Body of pancreas (tissue), 4 donors: ENCODE measurements around the gene RNU2-1. TPM values are rescaled to one million over a fixed set of nuclear protein-coding genes. Genes with fewer than 3 reads are reported as not detected.
"Not testable (repeated sequence)": the region's sequence is repeated elsewhere in the genome, so short reads cannot be mapped to it uniquely, and the experiment has no call there.

Source experiments
- ATAC-seq: fragments of 150-250 bp; one replicate; pipeline ENCODE4 v1.9.1; 2016
- DNase-seq, 4 donors: peaks; one replicate each; pipeline ENCODE4 v3.0.0-alpha.2; 2019
- H3K27ac ChIP-seq, 4 donors: fragments of 200-600 bp; sonication (generic); 1 replicate in 3 of 4; 2 replicates in 1 of 4; pipeline versions ENCODE4 v1.5.1 to v1.6.1; 2016 to 2019; ENCODE audit warnings: mild to moderate bottlenecking in 1 of 4, mixed read lengths in 1 of 4, moderate library complexity in 1 of 4
- H3K27me3 ChIP-seq, 2 donors: fragments of 200-600 bp; sonication (generic); one replicate each; pipeline ENCODE4 v1.6.0; 2016; ENCODE audit warnings: mild to moderate bottlenecking in 1 of 2
- H3K36me3 ChIP-seq, 2 donors: fragments of 200-600 bp; sonication (generic); replicated peaks in 1 of 2; 2 replicates each; pipeline ENCODE4 v1.5.1; 2016; ENCODE audit warnings: low read depth in 2 of 2; ENCODE audit not compliant: insufficient read depth in 1 of 2
- H3K4me1 ChIP-seq: fragments of 200-600 bp; sonication (generic); one replicate; pipeline ENCODE4 v1.6.0; 2016
- H3K4me3 ChIP-seq, 2 donors: fragments of 200-600 bp; sonication (generic); 1 replicate in 1 of 2; 2 replicates in 1 of 2; pipeline ENCODE4 v1.5.1; 2016 to 2019
- H3K9me3 ChIP-seq, 3 donors: fragments of 200-600 bp; sonication (generic); 1 replicate in 2 of 3; 2 replicates in 1 of 3; pipeline ENCODE4 v1.5.1; 2016
- CTCF ChIP-seq, 7 experiments: fragments of 450-650 bp in 4 of 7; fragments of 200-600 bp in 3 of 7; sonication (generic) in 3 of 7; IDR thresholded peaks; one replicate each; pipeline ENCODE4 v1.5.1; 2016 to 2019; ENCODE audit warnings: antibody characterized with exemption in 7 of 7
- POLR2A ChIP-seq, 3 donors: fragments of 450-650 bp; IDR thresholded peaks; one replicate each; pipeline ENCODE4 v1.6.1; 2016; ENCODE audit warnings: antibody characterized with exemption in 3 of 3, mild to moderate bottlenecking in 2 of 3
- WGBS, 2 donors: methylation state at CpG; one replicate each; pipeline ENCODE4 v1.1.5; 2017; 5-methylcytosine and 5-hydroxymethylcytosine counted together
- intact Hi-C: fragments of 100-400 bp; cut with DNase I; formaldehyde crosslinking; loops from one replicate; pipeline ENCODE4 v1.15.1; 2023
- total RNA-seq, 2 donors: library from RNA; depleted of rRNA; stranded (reverse); fragments of >200 nt; gene quantifications; one replicate each; pipeline ENCODE4 v1.1.0, GENCODE V29; 2016

The RNU2-1 gene
- total RNA-seq, 2 donors from 2014 or later = not detected

GRCh38 chr17:43211480-43212402 is 22.0 kb downstream of the RNU2-1 start, which contains the start of gene TMEM106A:
Gene TMEM106A (plus strand): TSS chr17:43211875. CDS start chr17:43213042, 1,167 bp downstream.
- peak; percentile 81 to 89 (median 86) for DNase-seq
- TF ChIP-seq CTCF (IDR thresholded peaks at IDR 0.05) (peak in 6 of 7 experiments; percentile 12 to 52 (median 36)), POLR2A (IDR thresholded peaks at IDR 0.05) (peak in 2 of 3 donors; percentile 73 to 78)
- peaks cover 40% of the 10 kb centered on the region for H3K4me1 ChIP-seq
- no peaks in the 10 kb centered on the region for H3K9me3 ChIP-seq
- H3K27ac ChIP-seq = peak within 1 kb of the TSS; percentile 83 to 92 (median 85)
- H3K27me3 ChIP-seq = no peaks in the 10 kb centered on the region
- peaks cover under 1 to 2% of the 10 kb centered on the region in 2 donors for H3K36me3 ChIP-seq
- H3K4me3 ChIP-seq = peak within 1 kb of the TSS; percentile 36 to 50
- intact Hi-C loops = no loop called here
- WGBS, 2 donors = 1% methylated on average over 29 to 54 of the region's 54 CpGs
- peak; percentile 94 for ATAC-seq

- Histone ChIP-seq H3K4me3 (peak overlapping the region; percentile 36 to 50), H3K36me3 (peaks cover 2 to 7% of the 10 kb centered on the region in 2 donors), H3K27ac (peak overlapping the region; percentile 83 to 92 (median 85)), H3K27me3 (no peaks in the 10 kb centered on the region), H3K9me3 (no peaks in the 10 kb centered on the region), H3K4me1 (peaks cover 34% of the 10 kb centered on the region)
- 4 to 11% methylated on average over 2 of the region's 2 CpGs for WGBS, 2 donors
- ATAC-seq (no peak), DNase-seq (no peak)
- intact Hi-C loops = no loop called here
- TF ChIP-seq POLR2A (IDR thresholded peaks at IDR 0.05) (no peak), CTCF (IDR thresholded peaks at IDR 0.05) (no peak)
These were observed 22.7 kb downstream of the RNU2-1 start for GRCh38 chr17:43211123-43211479.

- ATAC-seq (no peak), DNase-seq (no peak)
- peak overlapping the region in 3 of 4 donors; percentile 83 to 92 (median 87) for H3K27ac ChIP-seq
- 65 to 78% methylated on average over 3 of the region's 3 CpGs for WGBS, 2 donors
- peaks cover 2 to 9% of the 10 kb centered on the region in 2 donors for H3K36me3 ChIP-seq
- H3K4me1 ChIP-seq = peaks cover 28% of the 10 kb centered on the region
- TF ChIP-seq CTCF (IDR thresholded peaks at IDR 0.05) (no peak), POLR2A (IDR thresholded peaks at IDR 0.05) (no peak)
- no peaks in the 10 kb centered on the region for H3K9me3 ChIP-seq
- no peak overlapping the region for H3K4me3 ChIP-seq
- no peaks in the 10 kb centered on the region for H3K27me3 ChIP-seq
- intact Hi-C loops = no loop called here
These were observed 23.2 kb downstream of the RNU2-1 start for GRCh38 chr17:43210576-43210975.

GRCh38 chr17:43203013-43203412 is 30.8 kb downstream of the RNU2-1 start:
- H3K4me3 ChIP-seq, H3K27me3 ChIP-seq, DNase-seq, ATAC-seq, intact Hi-C loops, H3K9me3 ChIP-seq, H3K4me1 ChIP-seq: not testable (repeated sequence)
- 90 to 95% methylated on average over 3 of the region's 3 CpGs for WGBS, 2 donors
- H3K36me3 ChIP-seq = peaks cover 29 to 36% of the 10 kb centered on the region in 2 donors
- peak overlapping the region in 1 of 4 donors; percentile 1 for H3K27ac ChIP-seq

GRCh38 chr17:43200127-43200526 is 33.6 kb downstream of the RNU2-1 start:
- H3K4me3 ChIP-seq = no peak overlapping the region
- H3K27ac ChIP-seq = no peak overlapping the region
- H3K9me3 ChIP-seq = no peaks in the 10 kb centered on the region
- no peaks in the 10 kb centered on the region for H3K27me3 ChIP-seq
- intact Hi-C loops = no loop called here
- no peak for ATAC-seq
- no peak for TF ChIP-seq CTCF (IDR thresholded peaks at IDR 0.05)
- TF ChIP-seq POLR2A (IDR thresholded peaks at IDR 0.05) = no peak
- H3K4me1 ChIP-seq = no peaks in the 10 kb centered on the region
- WGBS, 2 donors = 83 to 94% methylated on average over 3 to 4 of the region's 4 CpGs
- H3K36me3 ChIP-seq = peaks cover 35 to 46% of the 10 kb centered on the region in 2 donors
- DNase-seq = no peak
